ENCODE results near the gene MARCHF2.

Gene MARCHF2

DNA sequence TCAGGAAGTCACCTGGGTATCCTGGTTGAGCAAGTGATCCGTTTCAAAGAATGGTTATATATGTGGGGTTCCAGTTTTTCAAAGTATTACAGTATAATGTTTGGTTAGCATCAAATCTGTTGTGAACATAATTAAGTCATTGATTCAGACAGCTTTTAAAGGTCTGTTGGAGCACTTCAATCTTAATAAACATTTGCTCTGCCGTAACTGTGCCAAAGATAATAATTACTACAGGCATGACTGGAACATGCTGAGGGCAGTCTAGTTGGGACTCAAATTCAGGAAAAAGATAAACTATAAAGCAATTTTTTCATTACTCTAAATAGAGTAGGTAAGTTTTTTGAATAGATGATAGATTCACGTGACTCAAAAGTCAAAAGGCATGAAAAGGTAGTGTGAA is 55.0 kb downstream of the MARCHF2 start:
- H3K9me3 ChIP-seq (ENCODE audit: insufficient read depth, low read length) = no peaks in the 10 kb centered on the region
- TF ChIP-seq EZH2phosphoT487 (IDR thresholded peaks at IDR 0.05; ENCODE audit: low read depth) = no peak
- TF ChIP-seq, protein P1, sequence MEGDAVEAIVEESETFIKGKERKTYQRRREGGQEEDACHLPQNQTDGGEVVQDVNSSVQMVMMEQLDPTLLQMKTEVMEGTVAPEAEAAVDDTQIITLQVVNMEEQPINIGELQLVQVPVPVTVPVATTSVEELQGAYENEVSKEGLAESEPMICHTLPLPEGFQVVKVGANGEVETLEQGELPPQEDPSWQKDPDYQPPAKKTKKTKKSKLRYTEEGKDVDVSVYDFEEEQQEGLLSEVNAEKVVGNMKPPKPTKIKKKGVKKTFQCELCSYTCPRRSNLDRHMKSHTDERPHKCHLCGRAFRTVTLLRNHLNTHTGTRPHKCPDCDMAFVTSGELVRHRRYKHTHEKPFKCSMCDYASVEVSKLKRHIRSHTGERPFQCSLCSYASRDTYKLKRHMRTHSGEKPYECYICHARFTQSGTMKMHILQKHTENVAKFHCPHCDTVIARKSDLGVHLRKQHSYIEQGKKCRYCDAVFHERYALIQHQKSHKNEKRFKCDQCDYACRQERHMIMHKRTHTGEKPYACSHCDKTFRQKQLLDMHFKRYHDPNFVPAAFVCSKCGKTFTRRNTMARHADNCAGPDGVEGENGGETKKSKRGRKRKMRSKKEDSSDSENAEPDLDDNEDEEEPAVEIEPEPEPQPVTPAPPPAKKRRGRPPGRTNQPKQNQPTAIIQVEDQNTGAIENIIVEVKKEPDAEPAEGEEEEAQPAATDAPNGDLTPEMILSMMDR (IDR thresholded peaks at IDR 0.05; ENCODE audit: low read depth, low read length) = no peak
- H3K36me3 ChIP-seq (replicated peaks; ENCODE audit: low read depth, low read length) = peaks cover 81% of the 10 kb centered on the region
- H4K20me1 ChIP-seq (ENCODE audit: insufficient read depth, low read length) = peaks cover 71% of the 10 kb centered on the region
- H3K79me2 ChIP-seq (ENCODE audit: low read length) = peaks cover 100% of the 10 kb centered on the region
- no peak overlapping the region for H3K4me3 ChIP-seq (ENCODE audit: low read length)
- H3K9ac ChIP-seq (ENCODE audit: low read length) = no peak overlapping the region
- peaks cover 42% of the 10 kb centered on the region for H3K4me1 ChIP-seq (ENCODE audit: low read length)
- no peak overlapping the region for H2AFZ ChIP-seq (ENCODE audit: low read depth, low read length)
- H3K27me3 ChIP-seq (ENCODE audit: low read depth, low read length) = no peaks in the 10 kb centered on the region
- H3K4me2 ChIP-seq (ENCODE audit: low read length) = no peak overlapping the region
- H3K27ac ChIP-seq (ENCODE audit: low read length) = no peak overlapping the region

- Histone ChIP-seq H2AFZ (ENCODE audit: low read depth, low read length) (no peak overlapping the region), H3K9me3 (ENCODE audit: insufficient read depth, low read length) (no peaks in the 10 kb centered on the region), H3K4me3 (ENCODE audit: low read length) (no peak overlapping the region), H3K27ac (ENCODE audit: low read length) (peak overlapping the region; percentile 12), H3K9ac (ENCODE audit: low read length) (no peak overlapping the region), H3K27me3 (ENCODE audit: low read depth, low read length) (no peaks in the 10 kb centered on the region), H4K20me1 (ENCODE audit: insufficient read depth, low read length) (peaks cover 64% of the 10 kb centered on the region), H3K4me1 (ENCODE audit: low read length) (peaks cover 49% of the 10 kb centered on the region), H3K4me2 (ENCODE audit: low read length) (no peak overlapping the region), H3K79me2 (ENCODE audit: low read length) (peaks cover 92% of the 10 kb centered on the region), H3K36me3 (replicated peaks; ENCODE audit: low read depth, low read length) (peaks cover 73% of the 10 kb centered on the region)
- no peak for TF ChIP-seq EZH2phosphoT487 (IDR thresholded peaks at IDR 0.05; ENCODE audit: low read depth)
- TF ChIP-seq, protein P1 (IDR thresholded peaks at IDR 0.05; ENCODE audit: low read depth, low read length) = no peak
These were observed 55.8 kb downstream of the MARCHF2 start for GRCh38 chr19:8468761-8469373.

DNA sequence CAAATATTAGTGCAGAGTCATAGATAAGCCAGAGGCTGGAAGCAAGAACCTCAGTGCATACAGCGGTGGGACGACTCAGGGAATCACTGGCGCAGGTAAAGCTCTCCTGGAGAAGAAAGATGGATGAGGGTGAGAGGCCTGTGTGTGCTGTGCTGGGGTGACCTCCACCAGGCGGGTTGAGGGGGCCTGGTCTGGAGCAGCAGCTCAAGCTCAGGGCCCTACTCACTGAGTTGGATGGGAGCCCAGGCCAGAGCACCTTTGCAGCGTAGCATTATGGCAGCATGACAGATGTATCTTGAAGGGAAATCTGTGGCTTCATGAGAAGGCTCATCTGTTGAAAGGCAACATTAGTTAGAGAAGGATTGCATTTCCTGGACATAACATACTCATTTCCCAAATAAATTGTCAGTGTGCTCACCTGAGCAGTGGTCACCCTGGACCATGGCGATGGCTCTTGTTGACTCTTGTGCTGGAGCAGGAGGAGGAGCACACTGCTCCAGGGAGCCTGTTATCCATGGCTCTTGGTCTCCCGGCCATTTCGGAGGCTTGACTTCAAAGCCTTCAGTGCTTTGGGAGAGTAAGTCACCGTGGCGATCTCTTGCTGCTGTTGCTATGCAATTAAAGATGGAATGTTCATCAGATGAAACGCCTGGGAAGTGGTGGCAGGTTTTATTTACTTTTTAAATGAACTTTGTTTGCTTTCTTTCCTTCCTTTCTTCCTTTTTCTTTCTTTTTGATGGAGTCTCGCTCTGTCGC is 56.7 kb downstream of the MARCHF2 start:
- H2AFZ ChIP-seq (ENCODE audit: low read depth, low read length) = no peak overlapping the region
- peaks cover 58% of the 10 kb centered on the region for H3K4me1 ChIP-seq (ENCODE audit: low read length)
- TF ChIP-seq EZH2phosphoT487 (IDR thresholded peaks at IDR 0.05; ENCODE audit: low read depth) = no peak
- TF ChIP-seq, protein P1 (IDR thresholded peaks at IDR 0.05; ENCODE audit: low read depth, low read length) = no peak
- peaks cover 68% of the 10 kb centered on the region for H3K36me3 ChIP-seq (replicated peaks; ENCODE audit: low read depth, low read length)
- H4K20me1 ChIP-seq (ENCODE audit: insufficient read depth, low read length) = peaks cover 55% of the 10 kb centered on the region
- no peaks in the 10 kb centered on the region for H3K27me3 ChIP-seq (ENCODE audit: low read depth, low read length)
- H3K27ac ChIP-seq (ENCODE audit: low read length) = no peak overlapping the region
- H3K79me2 ChIP-seq (ENCODE audit: low read length) = peaks cover 86% of the 10 kb centered on the region
- H3K4me3 ChIP-seq (ENCODE audit: low read length) = no peak overlapping the region
- no peak overlapping the region for H3K4me2 ChIP-seq (ENCODE audit: low read length)
- H3K9ac ChIP-seq (ENCODE audit: low read length) = no peak overlapping the region
- no peaks in the 10 kb centered on the region for H3K9me3 ChIP-seq (ENCODE audit: insufficient read depth, low read length)

DNA sequence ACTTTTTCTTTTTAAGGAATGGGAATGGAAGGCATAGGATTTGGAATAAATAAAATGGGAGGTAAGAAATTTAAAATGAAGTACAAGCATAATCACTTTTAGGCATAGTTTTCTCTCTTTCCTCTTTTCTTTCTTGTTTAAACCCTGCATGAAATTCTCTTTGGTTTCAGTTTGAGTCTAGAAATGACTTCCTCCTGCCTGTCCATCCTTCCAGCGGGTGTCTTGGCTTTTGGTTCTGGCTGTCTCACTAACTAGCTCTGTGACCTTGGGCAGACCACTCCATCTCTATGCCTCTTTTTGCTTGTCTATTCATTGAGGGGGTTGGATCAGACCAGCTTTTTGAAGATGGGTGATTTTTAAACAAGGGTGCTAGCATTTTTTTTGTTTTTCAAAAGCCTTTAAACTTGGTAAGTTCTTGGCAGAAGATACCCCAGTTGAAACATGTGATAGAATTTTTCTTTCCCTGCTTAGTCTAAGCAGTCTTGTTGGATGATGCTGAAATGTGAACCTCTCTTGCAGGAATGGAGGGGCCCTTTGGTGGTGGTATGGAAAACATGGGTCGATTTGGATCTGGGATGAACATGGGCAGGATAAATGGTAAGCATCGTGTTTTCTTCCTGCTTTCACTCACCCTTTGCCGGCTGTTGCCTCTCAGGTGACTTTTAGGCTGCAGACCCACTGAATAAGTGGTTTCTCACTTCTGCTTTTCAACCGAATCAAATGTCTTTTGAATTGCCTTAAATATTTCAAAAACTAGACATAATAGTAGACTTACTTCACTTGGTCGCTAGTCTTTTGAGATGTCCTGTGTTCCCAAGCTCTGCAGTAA is 60.8 kb downstream of the MARCHF2 start:
- H2AFZ ChIP-seq (ENCODE audit: low read depth, low read length) = no peak overlapping the region
- H3K4me3 ChIP-seq (ENCODE audit: low read length) = peak overlapping the region; percentile 55
- peaks cover 65% of the 10 kb centered on the region for H3K4me1 ChIP-seq (ENCODE audit: low read length)
- H3K9ac ChIP-seq (ENCODE audit: low read length) = peak overlapping the region; percentile 68
- no peaks in the 10 kb centered on the region for H3K9me3 ChIP-seq (ENCODE audit: insufficient read depth, low read length)
- H3K79me2 ChIP-seq (ENCODE audit: low read length) = peaks cover 86% of the 10 kb centered on the region
- H3K36me3 ChIP-seq (replicated peaks; ENCODE audit: low read depth, low read length) = peaks cover 67% of the 10 kb centered on the region
- peaks cover 40% of the 10 kb centered on the region for H4K20me1 ChIP-seq (ENCODE audit: insufficient read depth, low read length)
- H3K27ac ChIP-seq (ENCODE audit: low read length) = peak overlapping the region; percentile 95
- H3K27me3 ChIP-seq (ENCODE audit: low read depth, low read length) = no peaks in the 10 kb centered on the region
- peak overlapping the region; percentile 72 for H3K4me2 ChIP-seq (ENCODE audit: low read length)
- TF ChIP-seq EZH2phosphoT487 (IDR thresholded peaks at IDR 0.05; ENCODE audit: low read depth) = no peak
- TF ChIP-seq, protein P1 (IDR thresholded peaks at IDR 0.05; ENCODE audit: low read depth, low read length) = no peak; the same call in 1 of the 2 replicates

Data from OCI-LY3 (cell line).